Measurements from ENCODE around the gene ZFYVE26. TPM values are rescaled to one million over a fixed set of nuclear protein-coding genes. Genes with fewer than 3 reads are reported as not detected.
A peak's percentile ranks its signal among the peaks of the same experiment; 100 is the strongest.
"Not testable (repeated sequence)": the region's sequence is repeated elsewhere in the genome, so short reads cannot be mapped to it uniquely, and the experiment has no call there.

ZFYVE26 gene
- total RNA-seq, 1 experiment from 2014 or later = 6.7 TPM

- DNase-seq (ENCODE audit: low spot score) = no peak
Measured at GRCh38 chr14:67705211-67705610, 111.2 kb downstream of the ZFYVE26 start.

GRCh38 chr14:67704484-67705089 is 111.8 kb downstream of the ZFYVE26 start:
- DNase-seq (ENCODE audit: low spot score) = peak; percentile 35

DNA sequence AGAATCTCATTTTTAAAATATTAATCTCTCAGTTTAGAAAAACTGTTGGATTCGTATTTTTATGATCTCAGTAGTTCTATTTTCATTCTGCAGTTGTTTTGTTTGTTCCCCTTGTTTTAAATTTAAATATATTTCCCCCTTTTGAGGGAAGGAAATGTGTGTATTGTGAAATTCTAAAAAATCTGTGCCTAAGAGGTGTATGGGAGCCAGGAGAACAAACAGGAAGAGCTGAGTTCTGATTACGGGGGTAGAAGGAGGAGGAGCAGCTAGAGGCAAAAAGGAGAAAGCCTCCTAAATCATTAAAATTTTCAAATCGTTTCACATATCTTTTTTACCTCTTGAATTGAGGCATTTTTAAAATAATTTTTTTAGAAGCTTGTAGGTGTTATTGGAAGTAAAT is 112.4 kb downstream of the ZFYVE26 start:
- DNase-seq (ENCODE audit: low spot score) = no peak

- DNase-seq (ENCODE audit: low spot score) = not testable (repeated sequence)
Measured at GRCh38 chr14:67701492-67701891, 114.9 kb downstream of the ZFYVE26 start, which contains the start of gene RDH12. RDH12 (plus strand) TSS chr14:67701886; CDS start chr14:67722643, 20,757 bp downstream.

GRCh38 chr14:67698179-67698578 is 118.2 kb downstream of the ZFYVE26 start:
- no peak for DNase-seq (ENCODE audit: low spot score)

GRCh38 chr14:67697006-67697405 is 119.4 kb downstream of the ZFYVE26 start:
- DNase-seq (ENCODE audit: low spot score) = no peak

Other genes starting within 250 kb of the ZFYVE26 start
- 11.5 and 18.6 TPM in 2 replicates for gene PIGH, start 216.3 kb downstream of the ZFYVE26 start, total RNA-seq (2014; rRNA removed; shearing (Covaris generic))
- gene ARG2, start 196.7 kb downstream of the ZFYVE26 start, total RNA-seq (2014; rRNA removed; shearing (Covaris generic)) = 2.4 and 2.9 TPM in 2 replicates
- 27.7 and 28.4 TPM in 2 replicates for gene VTI1B, start 142.0 kb downstream of the ZFYVE26 start, total RNA-seq (2014; rRNA removed; shearing (Covaris generic))
- gene RDH11, start 120.8 kb downstream of the ZFYVE26 start, total RNA-seq (2014; rRNA removed; shearing (Covaris generic)) = 44.1 and 45.8 TPM in 2 replicates
- gene RDH12, start 114.7 kb downstream of the ZFYVE26 start, total RNA-seq (2014; rRNA removed; shearing (Covaris generic)) = 0.17 TPM in 1 of 2 replicates, not detected in the other
- gene RAD51B, start 3.2 kb upstream of the ZFYVE26 start, total RNA-seq (2014; rRNA removed; shearing (Covaris generic)) = 17.6 and 38.2 TPM in 2 replicates